Lower leg skin (tissue), 3 donors: ENCODE data around the gene PTPN3.

Experiments
- CTCF ChIP-seq, 3 donors: fragments of 450-650 bp; IDR thresholded peaks; one replicate each; pipeline ENCODE4 v1.5.1; 2016; ENCODE audit warnings: antibody characterized with exemption in 3 of 3, mild to moderate bottlenecking in 3 of 3, moderate library complexity in 2 of 3
- POLR2A ChIP-seq, 2 donors: fragments of 450-650 bp; IDR thresholded peaks; one replicate each; pipeline ENCODE4 v1.6.1; 2016 to 2017; ENCODE audit warnings: antibody characterized with exemption in 2 of 2, mild to moderate bottlenecking in 1 of 2, moderate library complexity in 1 of 2

DNA sequence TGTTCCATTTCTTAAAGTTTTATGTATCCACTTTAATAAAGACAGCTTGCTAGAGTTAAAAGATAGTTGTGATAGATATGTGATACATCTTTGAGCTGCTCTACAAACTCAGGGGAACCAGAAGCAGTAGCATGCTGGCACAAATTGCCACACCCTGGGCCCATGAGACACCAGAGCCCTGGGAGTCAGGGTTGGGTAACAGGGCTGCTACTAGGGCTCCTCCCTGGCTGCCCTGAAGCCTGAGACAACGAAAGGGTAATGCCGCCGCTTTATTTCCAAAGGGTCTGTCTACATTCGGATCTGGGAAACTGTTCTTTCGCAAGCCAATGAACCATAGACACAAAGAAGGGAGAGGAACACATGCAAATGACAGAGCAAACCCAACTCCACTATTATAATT, 29.2 kb downstream of the PTPN3 start:
- no peak for TF ChIP-seq CTCF (IDR thresholded peaks at IDR 0.05)
- TF ChIP-seq POLR2A (IDR thresholded peaks at IDR 0.05): no peak
